Measurements from ENCODE around the gene ARHGAP10. TPM values are rescaled to one million over a fixed set of nuclear protein-coding genes. Genes with fewer than 3 reads are reported as not detected.

Gene ARHGAP10
- total RNA-seq, 2 experiments from 2014 or later, result 3.6 to 3.8 TPM

DNA sequence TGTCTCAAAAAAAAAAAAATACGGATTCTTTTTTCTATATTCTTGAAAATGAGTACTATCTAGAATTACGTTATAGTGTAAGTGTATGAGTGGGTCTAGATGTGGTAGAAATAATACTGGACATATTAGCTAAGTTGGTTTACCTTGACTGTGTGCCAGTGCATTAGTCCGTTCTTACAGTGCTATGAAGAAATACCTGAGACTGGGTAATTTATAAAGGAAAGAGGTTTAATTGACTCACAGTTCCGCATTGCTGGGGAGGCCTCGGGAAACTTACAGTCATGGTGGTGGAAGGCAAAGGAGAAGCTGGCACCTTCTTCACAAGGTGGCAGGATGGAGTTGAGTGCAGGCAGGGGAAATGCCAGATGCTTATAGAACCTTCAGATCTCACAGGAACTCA lies 92.4 kb downstream of the ARHGAP10 start:
- H3K9me3 Mint-ChIP-seq, result no peaks in the 10 kb centered on the region
- CTCF ChIA-PET, result interaction anchor here (0.6 to 1.5 kb wide), 2 partner anchors 43 to 668 kb away, joined by 3 to 4 read pairs; no protein-coding TSS in a partner anchor
- no peaks in the 10 kb centered on the region for H3K4me1 Mint-ChIP-seq (ENCODE audit: low read depth)
- no peaks in the 10 kb centered on the region for H3K36me3 Mint-ChIP-seq (ENCODE audit: low read depth)
- no peaks in the 10 kb centered on the region for H3K27me3 Mint-ChIP-seq (ENCODE audit: low read depth)
- no peak overlapping the region for H3K4me3 Mint-ChIP-seq
- DNase-seq, result no peak
- intact Hi-C loops (cut with micrococcal nuclease), result no loop called here
- no peak overlapping the region for H3K27ac Mint-ChIP-seq

DNA sequence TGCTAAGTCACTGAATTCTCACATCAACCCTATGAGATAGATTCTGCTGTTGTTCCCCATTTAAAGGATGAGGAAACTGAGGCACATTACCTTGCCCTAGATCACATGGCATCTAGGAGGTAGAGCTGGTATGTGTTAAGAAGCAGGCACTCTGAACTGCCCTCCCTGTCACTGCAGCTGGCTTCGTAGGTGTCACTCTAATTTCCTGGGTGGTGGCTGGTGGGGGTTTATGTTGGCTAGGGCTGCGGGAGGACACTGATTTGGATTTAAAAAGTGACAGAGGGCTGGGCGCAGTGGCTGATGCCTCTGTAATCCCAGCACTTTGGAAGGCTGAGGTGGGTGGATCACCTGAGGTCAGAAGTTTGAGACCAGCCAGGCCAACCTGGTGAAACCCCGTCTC lies 93.0 kb downstream of the ARHGAP10 start:
- CTCF ChIA-PET, result interaction anchor here (1.5 kb wide), 1 partner anchor 42 kb away, joined by 4 read pairs; no protein-coding TSS in a partner anchor
- intact Hi-C loops (cut with micrococcal nuclease), result no loop called here

DNA sequence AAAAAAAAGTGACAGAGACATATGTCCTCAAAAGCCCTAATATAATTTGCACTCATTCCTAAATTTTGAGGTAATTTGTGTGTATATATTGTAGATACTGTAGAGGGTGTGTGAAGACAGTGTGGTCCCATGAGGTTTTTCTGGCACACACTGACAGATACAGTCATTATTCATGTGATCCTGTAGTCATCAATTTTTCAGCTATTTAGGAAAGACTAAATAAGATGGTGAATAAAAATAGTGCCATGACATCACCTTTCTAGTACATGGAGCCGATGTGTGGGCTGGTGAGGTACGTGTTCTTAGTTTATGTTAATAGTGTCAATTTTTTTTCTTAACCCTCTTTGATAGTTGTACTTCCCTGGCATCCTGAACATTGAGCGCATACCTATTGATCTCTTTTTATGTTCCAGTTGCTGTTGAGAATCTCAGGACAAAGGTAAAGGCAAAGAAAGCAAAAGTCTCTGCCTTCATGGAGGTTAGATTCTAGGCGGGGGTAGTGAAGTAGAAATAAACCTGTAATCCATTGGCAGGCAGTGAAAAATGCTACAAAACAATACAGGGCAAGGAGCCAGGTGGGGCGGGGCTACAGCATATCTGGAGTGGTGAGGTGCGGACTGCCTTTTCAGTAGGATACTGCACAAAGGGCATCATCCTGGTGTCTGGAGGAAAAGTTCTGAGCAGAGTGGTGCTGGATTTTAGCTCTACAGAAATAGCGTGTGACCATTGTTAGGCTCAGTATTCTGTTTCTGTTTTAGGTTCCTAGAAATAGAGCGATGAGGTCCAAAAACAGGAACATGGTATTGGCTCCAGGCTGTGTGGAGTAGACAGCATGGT lies 93.8 kb downstream of the ARHGAP10 start:
- DNase-seq, result no peak
- intact Hi-C loops (cut with micrococcal nuclease), result no loop called here
- H3K27ac Mint-ChIP-seq, result no peak overlapping the region
- no peaks in the 10 kb centered on the region for H3K4me1 Mint-ChIP-seq (ENCODE audit: low read depth)
- CTCF ChIA-PET, result interaction anchor here (1.5 kb wide), 1 partner anchor 41 kb away, joined by 4 read pairs; no protein-coding TSS in a partner anchor
- H3K4me3 Mint-ChIP-seq, result no peak overlapping the region
- no peaks in the 10 kb centered on the region for H3K36me3 Mint-ChIP-seq (ENCODE audit: low read depth)
- H3K9me3 Mint-ChIP-seq, result no peaks in the 10 kb centered on the region
- no peaks in the 10 kb centered on the region for H3K27me3 Mint-ChIP-seq (ENCODE audit: low read depth)

More for the DNA sequence above, 93.0 kb downstream of the ARHGAP10 start:
- no peak for DNase-seq
- H3K9me3 Mint-ChIP-seq, result no peaks in the 10 kb centered on the region
- no peaks in the 10 kb centered on the region for H3K36me3 Mint-ChIP-seq (ENCODE audit: low read depth)
- H3K4me3 Mint-ChIP-seq, result no peak overlapping the region
- no peak overlapping the region for H3K27ac Mint-ChIP-seq
- H3K27me3 Mint-ChIP-seq (ENCODE audit: low read depth), result no peaks in the 10 kb centered on the region
- no peaks in the 10 kb centered on the region for H3K4me1 Mint-ChIP-seq (ENCODE audit: low read depth)

DNA sequence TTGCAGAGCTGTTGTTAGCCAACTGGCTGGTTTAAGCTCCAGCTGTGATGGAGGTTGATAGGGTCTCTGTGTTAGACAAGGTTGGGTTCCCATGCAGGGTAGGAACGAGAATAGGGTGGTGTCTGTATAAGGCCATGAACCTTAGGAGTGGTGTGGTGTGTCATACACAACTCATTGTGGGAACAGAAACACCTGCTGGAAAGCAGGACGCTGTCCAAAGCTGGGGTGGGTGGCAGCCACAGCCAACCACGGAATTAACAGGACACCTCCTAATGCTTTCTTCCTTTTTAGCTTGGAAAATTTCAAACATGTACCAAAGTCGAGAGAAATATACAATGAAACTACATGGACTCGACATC lies 94.4 kb downstream of the ARHGAP10 start:
- no peaks in the 10 kb centered on the region for H3K36me3 Mint-ChIP-seq (ENCODE audit: low read depth)
- H3K27ac Mint-ChIP-seq, result no peak overlapping the region
- CTCF ChIA-PET, result no interaction called here
- DNase-seq, result no peak
- no peaks in the 10 kb centered on the region for H3K4me1 Mint-ChIP-seq (ENCODE audit: low read depth)
- no peak overlapping the region for H3K4me3 Mint-ChIP-seq
- no peaks in the 10 kb centered on the region for H3K9me3 Mint-ChIP-seq
- no peaks in the 10 kb centered on the region for H3K27me3 Mint-ChIP-seq (ENCODE audit: low read depth)
- intact Hi-C loops (cut with micrococcal nuclease), result no loop called here

DNA sequence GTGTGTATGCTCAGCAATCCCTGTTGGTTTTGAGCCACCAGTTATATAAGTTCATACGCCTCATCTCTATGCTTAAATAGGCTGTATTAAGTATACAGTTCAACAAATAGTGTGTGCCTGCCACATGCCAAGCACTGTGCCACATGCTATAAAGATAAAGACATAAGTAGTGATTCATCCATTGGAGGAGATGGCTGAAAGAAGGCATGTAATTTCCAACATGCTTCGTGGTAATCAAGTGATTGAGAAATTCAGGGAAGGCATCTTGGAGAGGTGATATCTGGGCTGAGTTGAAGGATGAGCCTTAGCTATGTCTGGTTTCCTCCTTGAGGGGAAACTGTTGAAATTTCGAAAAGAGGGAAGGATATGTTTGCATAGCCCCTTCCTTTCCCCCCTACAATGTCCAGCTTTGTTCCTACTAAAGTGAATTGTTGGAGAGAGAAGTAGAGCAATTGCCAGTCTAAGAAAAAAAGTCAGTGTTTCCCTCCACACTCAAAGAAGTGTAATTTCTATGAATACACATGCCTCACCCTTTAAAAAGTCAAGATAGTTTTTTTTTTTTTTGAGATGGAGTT lies 96.5 kb downstream of the ARHGAP10 start:
- Mint-ChIP-seq H3K9me3 (no peaks in the 10 kb centered on the region), H3K4me1 (ENCODE audit: low read depth) (peaks cover 6% of the 10 kb centered on the region), H3K27ac (no peak overlapping the region), H3K4me3 (no peak overlapping the region), H3K36me3 (ENCODE audit: low read depth) (no peaks in the 10 kb centered on the region), H3K27me3 (ENCODE audit: low read depth) (no peaks in the 10 kb centered on the region)
- DNase-seq, result no peak
- CTCF ChIA-PET, result no interaction called here
- intact Hi-C loops (cut with micrococcal nuclease), result no loop called here

DNA sequence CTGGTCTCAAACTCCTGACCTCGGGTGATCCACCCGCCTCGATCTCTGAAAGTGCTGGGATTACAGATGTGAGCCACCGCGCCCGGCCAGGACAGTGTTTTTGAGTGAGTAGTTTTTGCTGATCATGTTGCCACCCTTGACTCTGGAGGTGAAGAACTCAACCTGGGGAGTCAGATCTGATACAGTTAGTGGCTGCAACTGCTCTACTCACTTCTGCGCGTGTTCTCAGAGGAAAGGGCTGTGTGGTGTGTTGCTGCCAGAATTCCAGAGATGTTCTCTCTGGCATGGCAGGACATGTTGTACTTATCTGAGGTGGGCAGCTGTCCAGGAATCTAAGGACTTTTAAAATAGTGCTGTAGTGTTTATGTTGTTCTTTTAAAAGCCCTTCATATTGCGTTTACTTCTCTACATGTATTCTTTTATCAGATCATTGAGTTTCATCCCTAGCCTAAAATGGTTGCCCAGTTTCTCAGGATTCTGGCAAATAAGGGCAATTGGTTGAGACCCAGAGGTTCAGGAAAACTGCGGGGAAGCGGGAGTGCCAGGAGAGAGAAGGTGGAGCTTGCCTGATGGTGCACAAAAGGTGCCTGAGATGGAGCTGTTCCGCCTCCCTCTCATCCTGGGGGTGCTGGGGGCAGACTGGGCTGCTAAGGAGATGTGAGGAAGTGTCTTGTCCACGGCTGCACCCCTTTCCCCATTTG lies 97.7 kb downstream of the ARHGAP10 start:
- no peak overlapping the region for H3K27ac Mint-ChIP-seq
- H3K4me1 Mint-ChIP-seq (ENCODE audit: low read depth), result peaks cover 8% of the 10 kb centered on the region
- no peak for DNase-seq
- no peaks in the 10 kb centered on the region for H3K9me3 Mint-ChIP-seq
- H3K4me3 Mint-ChIP-seq, result no peak overlapping the region
- intact Hi-C loops (cut with micrococcal nuclease), result no loop called here
- no peaks in the 10 kb centered on the region for H3K36me3 Mint-ChIP-seq (ENCODE audit: low read depth)
- CTCF ChIA-PET, result interaction anchor here (1.1 kb wide), 1 partner anchor 36 kb away, joined by 3 read pairs; no protein-coding TSS in a partner anchor
- H3K27me3 Mint-ChIP-seq (ENCODE audit: low read depth), result no peaks in the 10 kb centered on the region

DNA sequence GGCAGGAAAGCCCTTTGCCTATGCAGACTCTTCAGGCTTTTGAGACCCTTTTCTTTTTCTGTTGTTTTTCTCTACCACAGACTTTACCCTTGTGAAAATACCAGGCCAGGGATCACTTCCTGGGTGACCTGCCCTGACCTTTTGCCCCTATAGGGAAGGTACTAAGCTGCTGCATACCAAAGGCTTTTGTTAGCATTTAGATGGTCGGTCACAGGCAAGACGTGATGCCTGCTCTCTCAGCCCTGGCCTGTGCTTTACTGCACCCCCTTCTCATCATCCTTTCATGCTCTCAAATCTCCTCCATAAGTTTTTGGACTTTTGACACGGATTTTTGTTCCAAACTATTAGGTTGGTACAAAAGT lies 98.2 kb downstream of the ARHGAP10 start:
- no peaks in the 10 kb centered on the region for H3K36me3 Mint-ChIP-seq (ENCODE audit: low read depth)
- no peaks in the 10 kb centered on the region for H3K27me3 Mint-ChIP-seq (ENCODE audit: low read depth)
- CTCF ChIA-PET, result interaction anchor here (1.1 kb wide), 1 partner anchor 36 kb away, joined by 3 read pairs; no protein-coding TSS in a partner anchor
- H3K4me1 Mint-ChIP-seq (ENCODE audit: low read depth), result peaks cover 8% of the 10 kb centered on the region
- no peak overlapping the region for H3K27ac Mint-ChIP-seq
- DNase-seq, result no peak
- intact Hi-C loops (cut with micrococcal nuclease), result no loop called here
- no peak overlapping the region for H3K4me3 Mint-ChIP-seq
- no peaks in the 10 kb centered on the region for H3K9me3 Mint-ChIP-seq

DNA sequence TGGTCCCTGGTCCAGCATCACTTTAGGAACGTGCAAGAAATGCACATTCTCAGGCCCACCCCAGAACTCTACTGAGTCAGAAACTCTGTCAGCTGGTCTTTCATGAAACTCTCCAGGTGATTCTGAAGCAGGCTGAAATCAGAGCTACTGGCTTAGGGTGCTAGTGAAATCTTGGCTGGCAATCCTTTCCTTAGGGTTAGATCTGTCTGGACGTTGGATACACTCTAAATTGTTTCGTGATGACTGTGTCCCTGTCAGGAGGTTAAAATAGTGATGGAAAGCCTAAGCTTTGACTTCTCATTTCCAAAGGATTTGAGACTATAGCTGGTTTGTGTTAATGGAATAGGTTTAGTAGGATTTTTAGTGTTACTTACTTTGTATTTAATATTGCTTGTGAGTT lies 99.1 kb downstream of the ARHGAP10 start:
- no peaks in the 10 kb centered on the region for H3K36me3 Mint-ChIP-seq (ENCODE audit: low read depth)
- H3K4me1 Mint-ChIP-seq (ENCODE audit: low read depth), result peaks cover 8% of the 10 kb centered on the region
- DNase-seq, result no peak
- no peaks in the 10 kb centered on the region for H3K9me3 Mint-ChIP-seq
- no peak overlapping the region for H3K27ac Mint-ChIP-seq
- intact Hi-C loops (cut with micrococcal nuclease), result no loop called here
- H3K27me3 Mint-ChIP-seq (ENCODE audit: low read depth), result no peaks in the 10 kb centered on the region
- CTCF ChIA-PET, result no interaction called here
- H3K4me3 Mint-ChIP-seq, result no peak overlapping the region

DNA sequence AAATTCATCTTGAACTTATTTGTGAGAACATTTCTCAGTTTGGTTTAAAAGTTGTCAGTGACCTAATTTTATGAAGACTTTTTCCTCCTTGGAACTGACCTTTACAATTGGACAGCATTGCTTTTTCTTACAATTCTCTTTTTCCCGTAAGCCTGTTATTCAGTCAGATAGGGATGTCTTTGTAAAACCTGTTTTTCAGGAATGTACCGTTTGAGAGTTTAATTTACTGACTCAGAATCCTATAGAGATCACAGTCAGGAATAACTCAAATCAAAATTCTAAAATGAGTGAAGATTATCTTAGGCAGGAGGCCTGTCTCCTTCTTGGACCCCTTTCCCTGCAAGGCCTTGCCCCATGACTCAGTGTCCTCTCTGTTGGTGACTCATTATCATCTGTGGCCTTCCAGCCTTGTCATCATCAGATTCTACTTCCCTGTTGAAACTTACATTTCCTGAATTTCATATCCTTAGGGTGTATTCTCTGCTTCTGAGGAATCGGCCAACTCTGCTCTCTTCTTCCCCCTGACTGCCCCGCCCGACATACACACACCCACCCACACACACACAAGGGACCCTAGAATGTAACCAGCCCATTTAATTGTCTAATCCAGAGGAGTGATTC lies 99.8 kb downstream of the ARHGAP10 start:
- DNase-seq, result no peak
- intact Hi-C loops (cut with micrococcal nuclease), result no loop called here
- H3K27me3 Mint-ChIP-seq (ENCODE audit: low read depth), result no peaks in the 10 kb centered on the region
- CTCF ChIA-PET, result interaction anchor here (0.7 kb wide), 1 partner anchor 292 kb away, joined by 4 read pairs; no protein-coding TSS in a partner anchor
- no peak overlapping the region for H3K4me3 Mint-ChIP-seq
- H3K4me1 Mint-ChIP-seq (ENCODE audit: low read depth), result peaks cover 8% of the 10 kb centered on the region
- no peak overlapping the region for H3K27ac Mint-ChIP-seq
- no peaks in the 10 kb centered on the region for H3K9me3 Mint-ChIP-seq
- no peaks in the 10 kb centered on the region for H3K36me3 Mint-ChIP-seq (ENCODE audit: low read depth)

DNA sequence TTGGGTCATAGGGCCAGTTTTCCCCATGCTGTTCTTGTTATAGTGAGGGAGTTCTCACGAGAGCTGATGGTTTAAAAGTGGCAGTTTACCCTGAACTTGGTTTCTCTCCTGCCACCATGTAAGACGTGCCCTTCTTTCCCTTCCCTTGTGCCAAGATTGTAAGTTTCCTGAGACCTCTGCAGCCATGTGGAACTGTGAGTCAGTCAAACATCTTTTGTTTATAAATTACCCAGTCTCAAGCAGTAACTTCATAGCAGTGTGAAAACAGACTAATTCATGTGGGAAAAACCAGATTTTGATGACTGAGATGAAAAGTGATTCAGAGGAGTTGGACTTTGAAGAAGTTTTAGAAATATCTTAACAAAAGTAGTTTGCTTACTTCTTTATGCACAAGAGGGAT lies 101.4 kb downstream of the ARHGAP10 start:
- Mint-ChIP-seq H3K27ac (no peak overlapping the region), H3K36me3 (ENCODE audit: low read depth) (no peaks in the 10 kb centered on the region), H3K9me3 (no peaks in the 10 kb centered on the region), H3K4me3 (no peak overlapping the region), H3K4me1 (ENCODE audit: low read depth) (peaks cover 13% of the 10 kb centered on the region), H3K27me3 (ENCODE audit: low read depth) (no peaks in the 10 kb centered on the region)
- DNase-seq, result no peak
- intact Hi-C loops (cut with micrococcal nuclease), result no loop called here
- CTCF ChIA-PET, result interaction anchor here (1.5 kb wide), 1 partner anchor 34 kb away, joined by 5 read pairs; no protein-coding TSS in a partner anchor

DNA sequence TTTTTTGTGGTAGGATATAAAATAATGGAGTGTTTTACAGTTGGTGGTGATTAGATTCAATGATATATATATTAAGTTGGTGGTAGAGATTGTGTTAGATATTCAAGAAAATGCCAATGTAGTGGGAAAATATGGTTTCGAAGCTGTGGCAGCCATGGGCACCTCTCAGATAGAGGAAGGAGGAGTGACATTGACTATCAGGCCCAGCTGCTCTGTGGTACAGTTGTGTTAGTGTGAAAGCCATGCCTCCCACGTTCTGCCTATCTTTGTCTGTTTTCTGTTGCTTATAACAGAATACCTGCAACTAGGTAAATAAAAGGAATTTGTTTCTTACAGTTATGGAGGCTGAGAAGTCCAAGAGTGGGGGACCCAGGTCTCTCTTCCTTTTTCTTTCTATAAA lies 101.9 kb downstream of the ARHGAP10 start:
- Mint-ChIP-seq H3K4me3 (no peak overlapping the region), H3K4me1 (ENCODE audit: low read depth) (peaks cover 13% of the 10 kb centered on the region), H3K36me3 (ENCODE audit: low read depth) (no peaks in the 10 kb centered on the region), H3K27me3 (ENCODE audit: low read depth) (no peaks in the 10 kb centered on the region), H3K9me3 (no peaks in the 10 kb centered on the region), H3K27ac (no peak overlapping the region)
- no peak for DNase-seq
- CTCF ChIA-PET, result interaction anchor here (1.5 kb wide), 1 partner anchor 33 kb away, joined by 5 read pairs; no protein-coding TSS in a partner anchor
- intact Hi-C loops (cut with micrococcal nuclease), result no loop called here

DNA sequence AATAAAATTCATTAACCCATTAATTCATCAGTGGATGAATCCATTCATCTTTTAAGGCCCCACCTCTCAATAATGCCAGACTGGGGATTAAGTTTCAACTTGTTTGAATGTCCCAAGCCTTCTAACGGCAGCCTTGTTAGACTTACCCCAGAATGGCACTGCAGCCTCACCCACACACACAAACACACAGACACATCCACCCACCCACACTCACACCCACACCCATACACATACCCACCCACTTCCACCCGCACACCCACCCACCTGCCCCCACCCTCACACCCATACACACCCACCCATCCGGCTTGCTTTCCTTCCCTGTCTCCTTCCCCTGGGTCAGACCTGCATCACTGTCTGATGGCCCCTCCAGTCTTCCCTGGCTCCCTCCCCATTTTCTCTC lies 102.6 kb downstream of the ARHGAP10 start:
- intact Hi-C loops (cut with micrococcal nuclease), result no loop called here
- H3K27ac Mint-ChIP-seq, result no peak overlapping the region
- no peaks in the 10 kb centered on the region for H3K36me3 Mint-ChIP-seq (ENCODE audit: low read depth)
- CTCF ChIA-PET, result no interaction called here
- no peak overlapping the region for H3K4me3 Mint-ChIP-seq
- H3K27me3 Mint-ChIP-seq (ENCODE audit: low read depth), result no peaks in the 10 kb centered on the region
- no peak for DNase-seq
- no peaks in the 10 kb centered on the region for H3K9me3 Mint-ChIP-seq
- H3K4me1 Mint-ChIP-seq (ENCODE audit: low read depth), result peaks cover 13% of the 10 kb centered on the region
